Measurements from ENCODE around the gene UNC5B. TPM values are rescaled to one million over a fixed set of nuclear protein-coding genes. Genes with fewer than 3 reads are reported as not detected.

The UNC5B gene
- total RNA-seq, 1 experiment from 2014 or later = 49.6 TPM

DNA sequence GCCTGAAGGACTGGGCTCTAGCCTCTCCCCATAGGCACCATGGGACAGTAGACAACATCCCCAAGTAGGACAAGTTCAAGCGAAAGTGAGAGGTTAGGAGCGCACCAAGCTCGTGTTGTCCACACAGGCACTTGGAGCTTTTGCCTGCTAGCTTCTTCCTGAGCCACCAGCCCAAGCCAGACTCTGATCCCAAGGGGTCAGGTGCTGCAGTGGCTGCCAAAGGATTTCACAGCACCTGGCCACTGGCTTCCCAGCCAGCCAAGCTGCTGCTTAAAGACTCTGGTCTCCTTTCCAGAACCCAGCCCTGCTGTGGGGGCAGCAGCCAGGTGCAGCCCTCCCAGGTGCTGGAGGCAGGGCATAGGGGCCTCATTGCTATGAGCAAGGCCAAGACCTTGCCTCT, 33.0 kb upstream of the UNC5B start:
- peaks cover 27% of the 10 kb centered on the region for H3K4me1 Mint-ChIP-seq
- POLR2A ChIA-PET = no interaction called here
- no peak for ATAC-seq
- CTCF ChIA-PET = interaction anchor here (0.7 kb wide), 1 partner anchor 276 kb away, joined by 4 read pairs; no protein-coding TSS in a partner anchor
- peaks cover 14% of the 10 kb centered on the region for H3K27me3 Mint-ChIP-seq (ENCODE audit: low read depth)
- TF ChIP-seq, protein P1, sequence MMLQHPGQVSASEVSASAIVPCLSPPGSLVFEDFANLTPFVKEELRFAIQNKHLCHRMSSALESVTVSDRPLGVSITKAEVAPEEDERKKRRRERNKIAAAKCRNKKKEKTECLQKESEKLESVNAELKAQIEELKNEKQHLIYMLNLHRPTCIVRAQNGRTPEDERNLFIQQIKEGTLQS (CRISPR knock-in tag; conservative IDR thresholded peaks at IDR 0.05) = no peak
- TF ChIP-seq CBFB (CRISPR knock-in tag; IDR thresholded peaks at IDR 0.05; ENCODE audit: low read depth) = no peak
- TF ChIP-seq, protein P2, sequence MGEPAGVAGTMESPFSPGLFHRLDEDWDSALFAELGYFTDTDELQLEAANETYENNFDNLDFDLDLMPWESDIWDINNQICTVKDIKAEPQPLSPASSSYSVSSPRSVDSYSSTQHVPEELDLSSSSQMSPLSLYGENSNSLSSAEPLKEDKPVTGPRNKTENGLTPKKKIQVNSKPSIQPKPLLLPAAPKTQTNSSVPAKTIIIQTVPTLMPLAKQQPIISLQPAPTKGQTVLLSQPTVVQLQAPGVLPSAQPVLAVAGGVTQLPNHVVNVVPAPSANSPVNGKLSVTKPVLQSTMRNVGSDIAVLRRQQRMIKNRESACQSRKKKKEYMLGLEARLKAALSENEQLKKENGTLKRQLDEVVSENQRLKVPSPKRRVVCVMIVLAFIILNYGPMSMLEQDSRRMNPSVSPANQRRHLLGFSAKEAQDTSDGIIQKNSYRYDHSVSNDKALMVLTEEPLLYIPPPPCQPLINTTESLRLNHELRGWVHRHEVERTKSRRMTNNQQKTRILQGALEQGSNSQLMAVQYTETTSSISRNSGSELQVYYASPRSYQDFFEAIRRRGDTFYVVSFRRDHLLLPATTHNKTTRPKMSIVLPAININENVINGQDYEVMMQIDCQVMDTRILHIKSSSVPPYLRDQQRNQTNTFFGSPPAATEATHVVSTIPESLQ (CRISPR knock-in tag; IDR thresholded peaks at IDR 0.05) = no peak
- TF ChIP-seq ESRRA (CRISPR knock-in tag; IDR thresholded peaks at IDR 0.05; ENCODE audit: borderline replicate concordance) = no peak
- no peak for TF ChIP-seq GABPB1 (CRISPR knock-in tag; IDR thresholded peaks at IDR 0.05)
- TF ChIP-seq NFATC4 (CRISPR knock-in tag; IDR thresholded peaks at IDR 0.05) = no peak
- TF ChIP-seq ZNF317 (CRISPR knock-in tag; IDR thresholded peaks at IDR 0.05; ENCODE audit: borderline replicate concordance, low read depth) = no peak
- TF ChIP-seq, protein P3, sequence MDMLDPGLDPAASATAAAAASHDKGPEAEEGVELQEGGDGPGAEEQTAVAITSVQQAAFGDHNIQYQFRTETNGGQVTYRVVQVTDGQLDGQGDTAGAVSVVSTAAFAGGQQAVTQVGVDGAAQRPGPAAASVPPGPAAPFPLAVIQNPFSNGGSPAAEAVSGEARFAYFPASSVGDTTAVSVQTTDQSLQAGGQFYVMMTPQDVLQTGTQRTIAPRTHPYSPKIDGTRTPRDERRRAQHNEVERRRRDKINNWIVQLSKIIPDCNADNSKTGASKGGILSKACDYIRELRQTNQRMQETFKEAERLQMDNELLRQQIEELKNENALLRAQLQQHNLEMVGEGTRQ (CRISPR knock-in tag; IDR thresholded peaks at IDR 0.05) = no peak
- TF ChIP-seq, protein P4, sequence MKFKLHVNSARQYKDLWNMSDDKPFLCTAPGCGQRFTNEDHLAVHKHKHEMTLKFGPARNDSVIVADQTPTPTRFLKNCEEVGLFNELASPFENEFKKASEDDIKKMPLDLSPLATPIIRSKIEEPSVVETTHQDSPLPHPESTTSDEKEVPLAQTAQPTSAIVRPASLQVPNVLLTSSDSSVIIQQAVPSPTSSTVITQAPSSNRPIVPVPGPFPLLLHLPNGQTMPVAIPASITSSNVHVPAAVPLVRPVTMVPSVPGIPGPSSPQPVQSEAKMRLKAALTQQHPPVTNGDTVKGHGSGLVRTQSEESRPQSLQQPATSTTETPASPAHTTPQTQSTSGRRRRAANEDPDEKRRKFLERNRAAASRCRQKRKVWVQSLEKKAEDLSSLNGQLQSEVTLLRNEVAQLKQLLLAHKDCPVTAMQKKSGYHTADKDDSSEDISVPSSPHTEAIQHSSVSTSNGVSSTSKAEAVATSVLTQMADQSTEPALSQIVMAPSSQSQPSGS (CRISPR knock-in tag; IDR thresholded peaks at IDR 0.05; ENCODE audit: borderline replicate concordance, low read depth) = no peak
- TF ChIP-seq NR1H2 (CRISPR knock-in tag; IDR thresholded peaks at IDR 0.05) = no peak
- no peaks in the 10 kb centered on the region for H3K36me3 Mint-ChIP-seq
- H3K4me3 Mint-ChIP-seq = no peak overlapping the region
- H3K9me3 Mint-ChIP-seq = no peaks in the 10 kb centered on the region
- no peak overlapping the region for H3K27ac Mint-ChIP-seq
- no peak for DNase-seq (ENCODE audit: low spot score)

DNA sequence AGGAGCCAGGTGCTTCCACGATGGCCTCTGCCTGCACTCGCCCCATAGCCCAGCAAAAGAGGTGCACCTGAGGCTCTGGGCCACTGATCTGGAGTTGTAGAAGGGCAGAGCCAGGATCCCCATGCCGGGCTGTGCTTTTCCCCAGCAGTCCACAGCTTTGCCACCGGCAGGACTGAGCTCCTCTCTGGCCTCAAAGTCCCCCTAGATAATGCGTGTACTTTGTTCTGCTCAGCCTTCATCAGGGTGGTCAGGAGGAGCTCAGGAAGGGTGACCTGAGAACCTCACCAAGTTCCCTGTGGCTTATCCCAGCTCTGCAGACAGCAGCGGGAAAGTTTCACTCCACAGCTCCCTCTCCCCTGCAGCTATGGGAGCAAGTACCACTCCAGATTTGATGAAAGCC, 27.9 kb upstream of the UNC5B start:
- ChIA-PET CTCF (interaction anchor here (1.6 kb wide), 1 partner anchor 281 kb away, joined by 4 read pairs; no protein-coding TSS in a partner anchor), POLR2A (no interaction called here)
- H3K4me3 Mint-ChIP-seq = no peak overlapping the region
- DNase-seq (ENCODE audit: low spot score) (no peak), ATAC-seq (no peak)
- TF ChIP-seq, protein P5, sequence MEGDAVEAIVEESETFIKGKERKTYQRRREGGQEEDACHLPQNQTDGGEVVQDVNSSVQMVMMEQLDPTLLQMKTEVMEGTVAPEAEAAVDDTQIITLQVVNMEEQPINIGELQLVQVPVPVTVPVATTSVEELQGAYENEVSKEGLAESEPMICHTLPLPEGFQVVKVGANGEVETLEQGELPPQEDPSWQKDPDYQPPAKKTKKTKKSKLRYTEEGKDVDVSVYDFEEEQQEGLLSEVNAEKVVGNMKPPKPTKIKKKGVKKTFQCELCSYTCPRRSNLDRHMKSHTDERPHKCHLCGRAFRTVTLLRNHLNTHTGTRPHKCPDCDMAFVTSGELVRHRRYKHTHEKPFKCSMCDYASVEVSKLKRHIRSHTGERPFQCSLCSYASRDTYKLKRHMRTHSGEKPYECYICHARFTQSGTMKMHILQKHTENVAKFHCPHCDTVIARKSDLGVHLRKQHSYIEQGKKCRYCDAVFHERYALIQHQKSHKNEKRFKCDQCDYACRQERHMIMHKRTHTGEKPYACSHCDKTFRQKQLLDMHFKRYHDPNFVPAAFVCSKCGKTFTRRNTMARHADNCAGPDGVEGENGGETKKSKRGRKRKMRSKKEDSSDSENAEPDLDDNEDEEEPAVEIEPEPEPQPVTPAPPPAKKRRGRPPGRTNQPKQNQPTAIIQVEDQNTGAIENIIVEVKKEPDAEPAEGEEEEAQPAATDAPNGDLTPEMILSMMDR (IDR thresholded peaks at IDR 0.05) = no peak
- TF ChIP-seq, protein P3 (CRISPR knock-in tag; IDR thresholded peaks at IDR 0.05) = no peak
- TF ChIP-seq, protein P6, sequence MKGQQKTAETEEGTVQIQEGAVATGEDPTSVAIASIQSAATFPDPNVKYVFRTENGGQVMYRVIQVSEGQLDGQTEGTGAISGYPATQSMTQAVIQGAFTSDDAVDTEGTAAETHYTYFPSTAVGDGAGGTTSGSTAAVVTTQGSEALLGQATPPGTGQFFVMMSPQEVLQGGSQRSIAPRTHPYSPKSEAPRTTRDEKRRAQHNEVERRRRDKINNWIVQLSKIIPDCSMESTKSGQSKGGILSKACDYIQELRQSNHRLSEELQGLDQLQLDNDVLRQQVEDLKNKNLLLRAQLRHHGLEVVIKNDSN (CRISPR knock-in tag; IDR thresholded peaks at IDR 0.05) = no peak
- TF ChIP-seq NR1H2 (CRISPR knock-in tag; IDR thresholded peaks at IDR 0.05) (no peak), ZNF232 (CRISPR knock-in tag; IDR thresholded peaks at IDR 0.05) (no peak), ZNF138 (CRISPR knock-in tag; conservative IDR thresholded peaks at IDR 0.05) (no peak), GABPB1 (CRISPR knock-in tag; IDR thresholded peaks at IDR 0.05) (no peak)
- TF ChIP-seq, protein P1 (CRISPR knock-in tag; conservative IDR thresholded peaks at IDR 0.05) = no peak
- no peaks in the 10 kb centered on the region for H3K9me3 Mint-ChIP-seq
- H3K36me3 Mint-ChIP-seq = no peaks in the 10 kb centered on the region
- no peaks in the 10 kb centered on the region for H3K4me1 Mint-ChIP-seq
- H3K27ac Mint-ChIP-seq = no peak overlapping the region
- peaks cover 3% of the 10 kb centered on the region for H3K27me3 Mint-ChIP-seq (ENCODE audit: low read depth)

Measured in WTC11 (cell line).